GM19023 (cell line): ENCODE data around the gene FGD5.

Experiments
- ATAC-seq: cut with Tn5 transposase; IDR thresholded peaks from one replicate; pipeline ENCODE4 v1.9.1; 2021; ENCODE audit warnings: mild to moderate bottlenecking, moderate library complexity; ENCODE audit not compliant: unreplicated experiment

The FGD5 gene

DNA sequence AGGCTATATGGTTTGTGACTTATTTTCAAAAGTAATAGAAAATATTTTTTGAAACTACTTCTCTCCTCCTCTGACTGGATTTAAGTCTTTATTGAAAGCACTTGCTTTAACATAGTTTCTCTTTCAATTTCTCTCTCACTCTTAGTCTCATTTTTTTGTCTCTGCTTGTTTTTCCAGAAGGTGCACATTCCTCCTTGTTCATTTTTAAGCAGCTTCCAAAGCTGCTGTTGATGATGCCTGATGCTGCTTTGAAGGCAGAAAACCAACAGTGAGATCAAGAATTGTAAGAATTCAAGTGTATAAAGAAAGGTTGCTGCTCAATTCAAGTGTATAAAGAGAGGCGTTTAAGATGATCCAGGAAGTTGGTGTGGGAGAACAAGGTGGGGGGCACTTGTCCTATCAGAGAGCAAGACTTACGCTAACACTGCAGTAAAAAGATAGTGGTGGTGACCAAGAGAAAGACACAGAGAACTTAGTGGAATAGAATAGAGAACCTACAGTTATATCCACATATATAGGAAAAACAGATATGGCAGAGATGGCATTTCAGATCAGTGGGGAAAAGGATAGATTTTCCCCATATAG is 140.7 kb downstream of the FGD5 start:
- no peak for ATAC-seq

DNA sequence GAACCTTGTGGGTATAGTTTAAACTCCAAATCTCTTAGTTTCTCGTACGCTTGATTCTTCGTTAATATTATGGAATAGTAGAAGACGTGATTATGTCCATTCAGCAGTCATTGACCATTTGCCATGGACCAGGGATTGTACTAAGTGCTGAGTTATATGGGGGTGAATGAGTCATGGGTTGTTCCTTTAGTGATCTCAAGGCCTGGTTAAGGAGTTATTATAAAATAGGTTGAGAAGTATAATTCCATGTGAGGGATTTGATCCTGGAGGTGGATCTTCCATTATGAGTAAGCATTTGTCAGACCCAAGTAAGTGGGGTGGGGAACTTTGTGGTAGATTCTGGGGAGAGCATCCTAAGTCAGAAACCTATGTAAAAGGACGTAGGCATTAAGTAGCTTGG is 144.0 kb downstream of the FGD5 start:
- no peak for ATAC-seq

DNA sequence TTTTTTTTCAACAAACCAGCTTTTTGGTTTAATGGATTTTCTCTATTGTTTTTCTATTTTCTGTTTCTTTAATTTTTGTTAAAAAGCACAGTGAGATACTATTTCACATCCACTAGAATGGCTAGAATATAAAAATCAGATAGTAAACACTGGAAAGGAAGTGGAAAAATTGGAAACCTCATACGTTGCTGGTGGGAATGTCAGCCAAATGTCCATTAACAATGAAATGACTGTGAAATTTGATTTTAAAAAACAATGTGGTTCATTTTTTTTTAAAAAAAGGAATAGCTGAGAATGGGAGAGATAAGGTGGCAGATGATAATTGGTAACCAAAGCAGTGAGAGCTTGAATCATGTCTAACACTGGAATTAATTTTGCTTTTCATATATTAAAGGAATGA is 148.5 kb downstream of the FGD5 start:
- ATAC-seq = no peak

GRCh38 chr3:14969671-14970070 is 150.9 kb downstream of the FGD5 start:
- no peak for ATAC-seq

DNA sequence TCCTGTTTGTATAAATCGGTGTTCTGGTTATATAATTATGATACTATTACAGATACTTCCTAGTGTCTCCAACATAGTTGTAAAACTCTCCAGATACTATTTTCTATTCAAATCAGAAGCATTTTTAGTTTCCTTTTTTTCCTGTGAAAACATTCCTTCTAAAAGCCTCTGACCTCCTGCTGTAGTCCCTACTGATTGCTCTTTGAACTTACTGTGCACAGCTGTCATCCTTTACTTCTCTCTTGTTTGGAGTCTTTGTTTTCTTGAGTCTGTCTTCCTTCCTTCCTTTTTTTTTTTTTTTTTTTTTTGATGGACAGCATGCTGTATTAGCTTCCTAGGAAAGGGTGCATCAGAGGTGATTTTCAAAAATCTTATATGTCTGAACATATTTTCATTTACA is 157.6 kb downstream of the FGD5 start:
- ATAC-seq = no peak

GRCh38 chr3:14980689-14981088 is 161.9 kb downstream of the FGD5 start:
- ATAC-seq = no peak
